ENCODE data around the gene CGA. TPM values are rescaled to one million over a fixed set of nuclear protein-coding genes. Genes with fewer than 3 reads are reported as not detected.

The CGA gene
- total RNA-seq, 1 donor from 2014 or later = not detected

- H3K36me3 ChIP-seq = no peaks in the 10 kb centered on the region
- H3K9me3 ChIP-seq = no peaks in the 10 kb centered on the region
- no peak for DNase-seq (ENCODE audit: low spot score in 2 of 2)
- TF ChIP-seq CTCF (IDR thresholded peaks at IDR 0.05) = no peak
- H3K4me1 ChIP-seq = no peaks in the 10 kb centered on the region
- no peak overlapping the region for H3K4me3 ChIP-seq
- H3K27ac ChIP-seq = no peak overlapping the region
- intact Hi-C loops (cut with DNase I) = no loop called here
- H3K27me3 ChIP-seq = no peaks in the 10 kb centered on the region
Observed at GRCh38 chr6:87089135-87089534, 5.8 kb downstream of the CGA start.

- H3K27me3 ChIP-seq = no peaks in the 10 kb centered on the region
- H3K27ac ChIP-seq = no peak overlapping the region
- H3K36me3 ChIP-seq = no peaks in the 10 kb centered on the region
- H3K4me3 ChIP-seq = no peak overlapping the region
- no peak for DNase-seq (ENCODE audit: low spot score in 2 of 2)
- H3K4me1 ChIP-seq = no peaks in the 10 kb centered on the region
- no peak for TF ChIP-seq CTCF (IDR thresholded peaks at IDR 0.05)
- intact Hi-C loops (cut with DNase I) = no loop called here
- no peaks in the 10 kb centered on the region for H3K9me3 ChIP-seq
Observed at GRCh38 chr6:87088076-87088475, 6.8 kb downstream of the CGA start.

GRCh38 chr6:87082160-87082721 is 12.7 kb downstream of the CGA start:
- Histone ChIP-seq H3K36me3 (no peaks in the 10 kb centered on the region), H3K9me3 (no peaks in the 10 kb centered on the region), H3K4me1 (no peaks in the 10 kb centered on the region), H3K4me3 (no peak overlapping the region), H3K27me3 (no peaks in the 10 kb centered on the region), H3K27ac (no peak overlapping the region)
- no peak for DNase-seq (ENCODE audit: low spot score in 2 of 2)
- intact Hi-C loops (cut with DNase I) = no loop called here
- no peak for TF ChIP-seq CTCF (IDR thresholded peaks at IDR 0.05)

GRCh38 chr6:87078983-87079616 is 15.8 kb downstream of the CGA start:
- intact Hi-C loops (cut with DNase I) = no loop called here
- Histone ChIP-seq H3K4me1 (no peaks in the 10 kb centered on the region), H3K9me3 (no peaks in the 10 kb centered on the region), H3K27me3 (no peaks in the 10 kb centered on the region), H3K36me3 (no peaks in the 10 kb centered on the region), H3K4me3 (no peak overlapping the region), H3K27ac (no peak overlapping the region)
- peak in 1 of 2 donors; percentile 73 for DNase-seq (ENCODE audit: low spot score in 2 of 2)
- peak in 2 of 3 experiments; percentile 70 to 72 for TF ChIP-seq CTCF (IDR thresholded peaks at IDR 0.05)

- no peak for DNase-seq (ENCODE audit: low spot score in 2 of 2)
- no peaks in the 10 kb centered on the region for H3K27me3 ChIP-seq
- H3K9me3 ChIP-seq = no peaks in the 10 kb centered on the region
- no peak overlapping the region for H3K27ac ChIP-seq
- no peak overlapping the region for H3K4me3 ChIP-seq
- intact Hi-C loops (cut with DNase I) = no loop called here
- no peaks in the 10 kb centered on the region for H3K4me1 ChIP-seq
- no peak for TF ChIP-seq CTCF (IDR thresholded peaks at IDR 0.05)
- H3K36me3 ChIP-seq = no peaks in the 10 kb centered on the region
Observed at GRCh38 chr6:87075168-87075567, 19.7 kb downstream of the CGA start.

Measured in ascending aorta (tissue), 2 donors.